HG03108 (cell line): Measurements from ENCODE around the gene GPC6.

Experiments used
- ATAC-seq: cut with Tn5 transposase; IDR thresholded peaks from one replicate; pipeline ENCODE4 v1.9.1; 2021; ENCODE audit warnings: moderate library complexity; ENCODE audit not compliant: unreplicated experiment

The GPC6 gene

DNA sequence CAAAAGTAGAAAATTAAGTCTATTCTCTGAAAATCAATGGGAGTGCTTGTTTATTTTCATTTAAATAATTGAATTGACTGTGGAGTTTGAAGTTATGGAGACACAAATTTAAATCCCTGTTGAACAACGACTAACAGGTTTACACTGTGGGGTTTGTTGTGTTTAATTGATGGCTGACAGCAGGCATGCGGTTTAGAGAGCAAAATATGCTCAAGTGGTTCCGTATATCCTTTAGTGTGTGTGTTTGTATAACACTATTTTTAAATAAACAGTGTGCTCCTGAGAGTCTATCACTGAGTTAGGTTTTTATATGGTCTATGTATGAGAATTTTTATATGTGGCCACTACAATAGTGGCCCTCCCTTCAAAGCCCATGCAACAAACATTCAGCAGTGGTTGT, 332.0 kb downstream of the GPC6 start:
- no peak for ATAC-seq

DNA sequence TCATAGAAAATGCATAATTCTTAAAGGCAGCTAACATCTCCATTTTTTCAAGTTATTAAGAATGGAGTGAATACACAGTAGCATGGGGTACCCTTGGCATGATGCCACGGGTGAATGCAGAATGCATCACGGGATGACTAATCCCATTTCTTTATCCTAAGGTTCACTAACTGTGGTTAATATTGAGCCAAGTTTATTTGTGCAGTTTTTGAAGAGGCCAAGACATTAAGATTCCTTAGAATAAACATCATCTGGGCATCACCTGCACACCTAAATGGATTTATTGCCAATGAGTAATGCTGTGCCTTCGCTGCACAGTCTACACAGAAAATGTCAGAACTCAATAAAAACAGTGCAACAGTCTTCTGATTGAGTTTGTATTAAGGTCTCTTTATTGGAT, 333.1 kb downstream of the GPC6 start:
- ATAC-seq, result no peak

- ATAC-seq, result no peak
Observed at GRCh38 chr13:93561576-93562225, 335.1 kb downstream of the GPC6 start.

- no peak for ATAC-seq
Observed at GRCh38 chr13:93562676-93563075, 336.1 kb downstream of the GPC6 start.

DNA sequence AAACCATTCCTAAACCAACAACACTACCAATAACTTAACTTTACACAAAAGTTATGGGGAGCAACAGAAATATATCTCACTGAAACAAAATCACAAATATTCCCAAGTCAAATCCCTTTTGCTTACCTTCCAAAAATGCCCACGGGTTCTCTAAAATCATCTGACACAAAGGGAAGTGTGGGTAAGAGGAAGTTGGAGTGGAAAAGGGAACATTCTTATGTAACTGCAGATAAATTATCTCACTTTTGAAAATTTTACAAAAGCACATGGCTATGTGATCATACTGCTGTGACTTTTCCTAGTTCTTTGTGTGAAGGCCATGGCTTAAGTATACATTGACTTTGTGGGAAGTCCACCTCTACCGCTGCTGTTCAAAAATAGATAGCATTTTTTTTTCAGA, 350.5 kb downstream of the GPC6 start:
- no peak for ATAC-seq

DNA sequence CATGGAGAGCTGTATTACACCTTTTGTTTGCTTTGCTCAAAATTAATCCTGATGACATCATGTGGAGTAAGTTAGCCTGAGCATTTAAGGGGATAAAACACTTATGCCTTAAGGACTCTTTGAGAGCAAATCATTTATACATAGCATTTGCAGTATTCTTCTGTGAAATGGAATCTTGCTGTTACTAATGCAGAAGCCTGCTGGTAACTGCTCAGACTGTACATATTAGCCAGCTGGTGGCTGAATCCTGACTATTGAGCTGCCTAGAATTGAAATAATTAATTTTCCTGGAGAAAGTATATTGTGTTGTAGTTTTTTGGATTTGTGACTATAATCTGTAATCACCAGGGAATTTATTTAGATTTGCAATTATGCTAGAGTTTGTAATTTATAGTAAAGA, 363.2 kb downstream of the GPC6 start:
- ATAC-seq, result no peak

- ATAC-seq, result no peak
Observed at GRCh38 chr13:93603043-93603442, 376.4 kb downstream of the GPC6 start.

DNA sequence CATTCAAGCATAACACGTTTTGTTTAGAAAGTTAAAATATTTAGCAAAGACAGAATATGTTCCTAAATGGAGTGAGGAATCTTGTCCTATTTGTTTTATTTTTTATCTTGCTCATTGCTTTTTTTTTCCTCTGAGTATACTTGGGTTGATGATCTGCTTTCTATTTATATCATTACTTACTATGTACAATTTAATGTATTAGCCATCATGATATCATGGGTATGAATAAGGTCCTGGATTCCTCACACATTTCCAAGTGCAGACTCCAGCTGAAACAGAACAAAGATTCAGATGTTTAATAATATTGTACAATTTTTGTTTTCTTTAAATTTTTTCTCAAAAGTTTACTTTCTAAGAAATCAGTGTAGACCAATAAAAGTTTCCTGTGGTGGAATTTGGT, 388.2 kb downstream of the GPC6 start:
- no peak for ATAC-seq

- ATAC-seq, result no peak
Observed at GRCh38 chr13:93620181-93620765, 393.7 kb downstream of the GPC6 start.

GRCh38 chr13:93621051-93621450, 394.4 kb downstream of the GPC6 start:
- ATAC-seq, result no peak

GRCh38 chr13:93621966-93622365, 395.4 kb downstream of the GPC6 start:
- ATAC-seq, result no peak

- ATAC-seq, result no peak
Observed at GRCh38 chr13:93624311-93624777, 397.7 kb downstream of the GPC6 start.

DNA sequence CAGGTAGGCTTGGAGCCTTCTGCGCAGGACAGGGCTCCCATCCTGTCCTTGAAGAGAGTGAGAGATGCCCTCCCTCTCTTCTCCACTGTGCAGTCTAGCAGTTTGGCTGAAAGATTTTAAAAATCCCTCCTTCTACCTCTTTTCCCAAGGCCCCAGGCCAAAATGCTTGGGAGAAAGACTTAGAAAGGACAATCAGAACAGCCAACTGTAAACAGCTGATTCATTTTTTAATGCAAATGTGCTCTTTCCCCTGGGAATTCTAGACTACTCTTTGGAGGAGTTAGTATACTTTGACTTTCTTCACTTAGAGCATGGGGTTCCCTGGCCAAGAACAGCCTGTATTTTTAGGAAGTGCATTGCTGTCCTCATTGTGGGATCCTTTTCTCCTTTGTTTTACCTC, 398.9 kb downstream of the GPC6 start:
- no peak for ATAC-seq

GRCh38 chr13:93628136-93628797, 401.7 kb downstream of the GPC6 start:
- no peak for ATAC-seq

DNA sequence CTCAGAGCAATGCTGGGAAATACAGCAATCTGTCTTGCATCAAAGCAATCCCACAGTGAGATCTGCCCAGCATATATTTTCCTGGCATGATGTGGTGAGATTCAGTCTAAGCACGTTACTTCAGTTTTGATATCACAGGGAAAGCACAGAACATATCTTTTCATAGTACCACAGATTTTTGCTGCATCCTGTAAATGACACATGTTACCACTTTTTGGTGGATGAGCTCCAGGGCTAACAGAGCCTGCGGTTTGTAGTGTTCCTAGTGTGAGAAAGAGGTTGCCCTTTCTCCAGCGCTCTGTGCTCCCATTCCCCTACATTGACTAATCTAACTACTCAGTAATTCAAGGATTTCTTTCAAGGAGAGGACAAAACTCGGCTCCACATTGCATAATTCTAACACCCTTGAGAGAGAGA, 409.0 kb downstream of the GPC6 start:
- ATAC-seq, result no peak

DNA sequence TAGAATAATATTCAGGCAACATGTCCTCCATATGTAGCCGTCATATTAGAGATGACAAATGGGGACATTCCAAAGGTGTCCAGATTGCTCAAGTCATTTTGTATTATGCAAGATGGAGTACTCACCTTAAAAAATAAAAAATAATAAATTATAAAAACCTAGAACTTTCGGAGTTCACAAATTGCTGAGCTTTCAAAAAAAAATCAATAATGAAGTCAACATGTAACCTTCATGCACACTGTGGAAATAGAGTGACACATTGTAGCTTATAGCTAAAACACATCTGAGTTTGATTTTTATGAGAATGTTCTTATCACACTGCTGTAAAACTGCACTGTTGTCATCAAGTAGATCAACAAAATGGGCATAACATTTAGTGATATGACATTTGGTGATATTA, 411.2 kb downstream of the GPC6 start:
- ATAC-seq, result no peak

GRCh38 chr13:93640452-93640851, 413.8 kb downstream of the GPC6 start:
- no peak for ATAC-seq

DNA sequence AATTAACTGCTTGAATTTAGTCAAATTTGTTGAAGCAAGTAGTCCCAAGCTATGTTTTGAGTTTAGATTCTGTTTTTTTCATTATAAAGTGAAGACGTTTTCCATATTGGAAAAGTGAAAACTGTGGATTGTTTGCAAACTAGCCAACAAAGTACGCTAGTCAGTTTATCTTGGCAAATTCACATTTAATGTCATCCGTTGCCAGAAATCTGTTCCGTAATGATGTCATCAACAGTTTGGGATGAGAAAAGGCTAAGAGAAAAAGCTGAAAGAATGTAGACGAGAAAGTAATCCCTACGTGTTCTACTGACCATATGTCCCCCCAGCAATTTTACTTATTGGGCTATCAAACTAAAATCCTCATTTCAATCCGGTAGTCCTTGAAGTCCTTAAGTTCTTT, 419.6 kb downstream of the GPC6 start:
- ATAC-seq, result no peak

- ATAC-seq, result no peak
Observed at GRCh38 chr13:93649496-93649895, 422.9 kb downstream of the GPC6 start.

DNA sequence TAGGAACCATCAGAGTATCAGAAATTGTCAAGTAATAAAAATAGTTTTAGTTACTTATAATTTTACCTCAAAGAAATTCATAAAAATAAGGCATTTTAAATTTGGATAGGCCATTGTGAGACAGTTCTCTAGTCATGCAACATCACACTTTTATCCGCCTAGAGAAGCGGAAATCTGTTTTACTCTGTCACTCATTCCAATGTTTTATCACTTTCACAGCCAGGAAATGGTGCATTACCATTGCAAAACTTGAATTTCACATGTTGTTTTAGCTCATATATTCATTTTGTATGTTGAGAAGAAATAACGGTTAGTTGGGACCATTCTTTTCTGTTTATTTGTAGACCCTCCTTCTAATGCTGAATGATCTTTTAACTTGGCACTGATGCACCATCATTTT, 427.2 kb downstream of the GPC6 start:
- ATAC-seq, result no peak

DNA sequence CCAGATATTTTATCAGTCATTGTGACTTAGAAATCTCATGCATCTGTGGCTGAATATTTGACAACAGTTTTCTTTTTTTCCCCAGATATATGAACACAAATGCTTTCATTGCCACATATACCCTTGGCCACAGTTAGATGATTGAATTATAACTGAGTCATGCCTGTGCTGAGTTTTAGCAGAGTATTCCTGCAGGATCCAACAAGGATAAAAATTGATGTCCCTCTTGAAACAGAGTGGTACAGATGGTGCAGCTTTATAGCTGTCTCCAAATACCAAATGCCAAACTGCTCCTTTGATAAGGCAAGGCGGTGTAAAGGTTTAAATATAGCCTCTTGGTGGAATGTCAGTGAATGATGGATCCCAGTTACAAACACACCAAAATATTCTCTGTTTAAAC, 428.5 kb downstream of the GPC6 start:
- ATAC-seq, result no peak

DNA sequence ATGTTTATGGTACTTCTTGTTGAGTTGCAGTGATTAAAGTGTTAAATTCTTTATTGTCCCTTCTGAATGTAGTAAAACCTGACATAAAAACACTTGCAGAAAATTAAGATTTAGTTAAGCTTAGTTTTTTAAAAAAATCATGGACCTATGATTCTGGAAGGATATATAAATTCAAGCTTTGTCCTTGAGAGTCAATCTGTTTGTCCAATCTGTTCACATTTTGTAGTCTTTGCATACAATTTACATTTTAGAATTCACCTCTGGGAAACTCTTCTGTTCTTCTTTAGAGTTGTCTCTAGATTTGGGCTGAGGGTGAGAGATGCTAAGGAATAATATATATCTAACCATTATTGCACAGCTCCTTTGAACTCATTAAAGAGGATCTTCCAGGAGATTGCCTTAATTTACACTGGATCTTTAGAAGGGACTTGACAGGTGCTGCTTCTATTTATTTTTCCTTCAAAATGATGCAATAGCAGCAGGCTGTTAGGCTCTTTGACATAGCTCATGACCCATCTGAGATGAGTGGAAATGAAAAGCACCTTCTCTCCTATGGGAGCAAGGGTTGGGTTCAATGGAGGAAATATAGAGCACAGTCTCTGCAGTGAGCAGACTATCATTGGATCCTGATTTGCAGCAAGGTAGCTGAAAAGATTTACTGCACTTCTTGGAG, 433.9 kb downstream of the GPC6 start:
- ATAC-seq, result no peak
